HG02938 (cell line): Measurements from ENCODE around the gene ABHD3.
"Not testable (repeated sequence)": the region's sequence is repeated elsewhere in the genome, so short reads cannot be mapped to it uniquely, and the experiment has no call there.

Experiments
- ATAC-seq: cut with Tn5 transposase; IDR thresholded peaks from one replicate; pipeline ENCODE4 v1.9.1; 2021; ENCODE audit warnings: mild to moderate bottlenecking, moderate library complexity; ENCODE audit not compliant: unreplicated experiment

The ABHD3 gene, protein sequence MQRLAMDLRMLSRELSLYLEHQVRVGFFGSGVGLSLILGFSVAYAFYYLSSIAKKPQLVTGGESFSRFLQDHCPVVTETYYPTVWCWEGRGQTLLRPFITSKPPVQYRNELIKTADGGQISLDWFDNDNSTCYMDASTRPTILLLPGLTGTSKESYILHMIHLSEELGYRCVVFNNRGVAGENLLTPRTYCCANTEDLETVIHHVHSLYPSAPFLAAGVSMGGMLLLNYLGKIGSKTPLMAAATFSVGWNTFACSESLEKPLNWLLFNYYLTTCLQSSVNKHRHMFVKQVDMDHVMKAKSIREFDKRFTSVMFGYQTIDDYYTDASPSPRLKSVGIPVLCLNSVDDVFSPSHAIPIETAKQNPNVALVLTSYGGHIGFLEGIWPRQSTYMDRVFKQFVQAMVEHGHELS

DNA sequence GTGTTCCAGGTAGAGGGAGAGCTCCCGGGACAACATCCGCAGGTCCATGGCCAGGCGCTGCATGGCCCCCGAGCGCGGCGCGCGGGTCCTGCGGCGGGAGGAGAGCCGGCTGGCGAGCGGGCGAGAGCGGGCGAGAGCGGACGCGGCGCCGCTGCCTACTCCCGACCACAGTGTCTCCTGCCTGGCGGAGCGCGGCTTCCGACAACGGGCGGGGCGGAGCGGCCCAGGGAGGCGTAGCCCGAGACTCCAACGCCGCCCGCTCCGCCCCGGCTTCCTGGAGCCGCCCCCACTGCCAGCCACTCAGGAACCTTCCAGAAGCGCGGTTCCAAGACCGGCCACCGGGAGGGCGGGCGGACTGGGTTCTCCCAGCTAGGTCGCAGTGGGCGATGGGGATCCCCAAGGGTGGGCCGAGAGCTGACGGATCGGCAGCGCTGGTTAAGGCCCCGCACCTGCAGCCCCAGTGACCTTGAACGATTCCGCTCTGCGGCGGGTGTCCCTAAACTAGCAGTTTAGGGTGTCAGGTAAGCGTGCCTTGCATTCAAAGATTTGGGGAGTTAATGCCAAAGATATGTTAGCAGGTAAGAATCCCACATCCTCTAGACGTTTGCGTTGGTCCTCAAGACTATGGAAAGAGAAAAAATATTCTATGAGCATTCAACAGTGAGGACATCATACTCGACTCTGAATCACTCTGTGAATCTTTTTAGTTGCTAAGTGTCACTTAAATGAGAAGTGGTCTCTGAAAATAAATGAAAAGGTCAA is at the start of gene ABHD3:
Gene ABHD3, minus strand, starts transcription at position 172 of the 762 bp plus-strand sequence. Its CDS starts 109 bp downstream, at position 63.
- ATAC-seq = peak; percentile 81

DNA sequence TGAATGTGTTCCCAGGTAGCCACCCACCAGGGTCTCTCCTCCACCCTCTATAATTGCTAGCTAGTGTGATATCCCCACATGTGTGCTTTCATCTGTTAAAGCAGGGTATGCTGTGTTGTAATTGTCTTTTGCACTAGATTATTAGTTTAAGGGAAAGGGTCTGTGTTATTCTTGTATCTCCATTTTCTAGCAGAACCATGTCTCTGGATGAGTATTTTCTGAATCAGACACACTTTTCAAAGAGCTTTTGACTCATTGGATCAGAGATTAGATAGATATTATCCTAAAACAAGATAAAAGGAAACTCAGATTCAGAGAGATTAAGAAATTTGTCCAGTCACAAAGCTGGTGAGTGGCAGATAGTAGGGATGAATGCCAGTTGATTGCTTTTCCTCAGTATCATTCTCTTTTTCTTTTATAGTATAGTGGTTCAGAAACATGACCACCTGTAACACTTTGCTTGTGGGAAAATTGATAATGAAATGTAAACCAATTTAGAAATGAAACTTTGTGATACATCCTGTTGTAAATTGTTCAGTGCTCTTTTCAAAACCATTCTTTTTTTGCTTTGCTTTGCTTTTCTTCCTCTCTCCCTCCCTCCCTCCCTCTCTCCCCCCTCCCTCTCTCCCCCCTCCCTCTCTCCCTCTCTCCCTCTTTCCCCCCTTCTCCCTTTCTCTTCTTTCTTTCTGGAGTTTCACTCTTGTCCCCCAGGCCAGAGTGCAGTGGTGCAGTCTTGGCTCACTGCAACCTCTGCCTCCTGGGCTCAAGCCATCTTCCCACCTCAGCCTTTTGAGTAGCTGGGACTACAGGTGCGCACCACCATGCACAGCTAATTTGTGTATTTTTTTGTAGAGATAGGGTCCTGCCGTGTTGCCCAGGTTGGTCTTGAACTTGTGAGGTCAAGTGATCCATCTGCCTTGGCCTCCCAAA is 43.5 kb upstream of the ABHD3 start:
- ATAC-seq = no peak

DNA sequence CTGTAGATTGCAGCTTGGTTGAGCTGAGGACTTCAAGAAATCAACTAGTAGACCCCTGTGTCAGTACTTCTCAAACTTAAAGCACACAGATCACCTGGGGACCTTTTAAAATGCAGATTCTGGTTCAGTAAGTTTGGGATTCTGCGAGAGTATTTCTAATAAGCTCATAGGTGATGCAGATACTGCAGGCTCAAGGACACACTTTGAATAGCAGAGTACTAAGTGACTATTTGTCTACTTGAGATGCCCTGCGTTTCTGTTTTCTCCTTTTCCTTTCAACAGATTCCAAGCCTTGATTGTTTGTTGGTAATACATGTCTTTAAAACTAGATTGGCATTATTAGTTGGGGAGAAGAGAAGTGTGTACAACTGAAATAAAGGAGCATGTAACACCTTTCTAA is 42.7 kb upstream of the ABHD3 start:
- no peak for ATAC-seq

DNA sequence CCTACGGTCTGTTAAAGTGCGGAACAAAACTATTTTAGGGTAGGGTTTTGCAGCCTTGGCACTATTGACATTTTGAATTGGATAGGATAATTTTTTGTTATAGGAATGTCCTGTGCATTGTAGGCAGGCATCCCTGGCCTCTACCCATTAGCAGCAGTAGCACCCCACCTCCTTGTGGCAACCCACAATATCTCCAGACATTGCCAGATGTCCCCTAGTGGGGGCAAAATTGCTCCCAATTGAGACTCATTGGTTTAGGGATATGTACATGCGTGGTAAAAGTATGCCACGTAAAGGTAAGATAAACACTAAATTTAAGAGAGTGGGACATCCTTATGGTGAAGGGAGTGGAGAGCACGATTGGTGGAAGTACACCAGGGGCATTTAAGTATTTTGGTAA is 40.7 kb upstream of the ABHD3 start:
- no peak for ATAC-seq

DNA sequence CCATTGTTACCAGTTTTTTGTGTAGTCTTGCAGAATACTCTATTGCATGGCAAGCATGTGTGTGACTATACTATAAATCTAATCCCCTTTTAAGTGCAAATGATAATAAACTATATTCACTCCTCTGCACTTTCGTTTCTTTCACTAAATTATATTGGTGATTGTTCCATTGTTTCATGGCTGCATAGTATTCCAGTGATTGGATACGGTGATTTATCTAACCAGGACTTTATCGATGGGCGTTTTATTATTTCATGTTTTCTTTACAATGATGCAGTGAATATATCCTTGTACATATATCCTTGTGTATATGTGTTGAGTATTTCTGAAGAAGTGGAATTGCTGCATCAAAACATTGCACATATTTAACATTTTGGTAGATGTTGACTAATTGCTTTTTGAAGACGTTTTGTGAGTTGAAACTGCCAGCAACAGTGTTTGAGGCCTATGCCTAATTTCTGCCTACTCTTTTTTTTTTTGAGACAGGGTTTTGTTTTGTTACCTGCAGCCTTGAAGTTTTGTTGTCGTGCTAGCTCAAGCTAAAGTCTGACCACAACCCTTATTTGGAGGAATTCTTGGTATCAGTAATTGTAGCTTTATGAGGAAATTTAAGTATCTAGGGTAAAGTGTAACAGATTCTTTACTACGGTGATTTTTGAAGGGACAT is 38.7 kb upstream of the ABHD3 start:
- ATAC-seq = no peak

DNA sequence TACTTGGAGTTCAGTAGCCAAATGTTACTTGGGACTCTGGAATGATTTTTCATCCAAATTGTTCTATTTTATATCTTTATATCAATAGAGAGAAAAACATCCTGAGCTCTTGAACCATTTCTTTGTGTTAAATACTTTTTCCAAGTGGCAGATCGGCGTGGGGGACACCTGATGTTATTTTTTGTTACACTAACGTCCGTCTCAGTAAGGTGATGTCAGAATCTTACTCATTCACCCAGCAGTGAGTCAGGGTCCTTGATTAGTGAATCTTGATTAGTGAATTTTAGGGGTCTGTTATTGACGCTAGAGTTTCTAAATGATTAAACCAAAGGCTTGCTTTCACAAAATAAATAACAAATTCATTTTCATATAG is 37.7 kb upstream of the ABHD3 start:
- ATAC-seq = no peak

DNA sequence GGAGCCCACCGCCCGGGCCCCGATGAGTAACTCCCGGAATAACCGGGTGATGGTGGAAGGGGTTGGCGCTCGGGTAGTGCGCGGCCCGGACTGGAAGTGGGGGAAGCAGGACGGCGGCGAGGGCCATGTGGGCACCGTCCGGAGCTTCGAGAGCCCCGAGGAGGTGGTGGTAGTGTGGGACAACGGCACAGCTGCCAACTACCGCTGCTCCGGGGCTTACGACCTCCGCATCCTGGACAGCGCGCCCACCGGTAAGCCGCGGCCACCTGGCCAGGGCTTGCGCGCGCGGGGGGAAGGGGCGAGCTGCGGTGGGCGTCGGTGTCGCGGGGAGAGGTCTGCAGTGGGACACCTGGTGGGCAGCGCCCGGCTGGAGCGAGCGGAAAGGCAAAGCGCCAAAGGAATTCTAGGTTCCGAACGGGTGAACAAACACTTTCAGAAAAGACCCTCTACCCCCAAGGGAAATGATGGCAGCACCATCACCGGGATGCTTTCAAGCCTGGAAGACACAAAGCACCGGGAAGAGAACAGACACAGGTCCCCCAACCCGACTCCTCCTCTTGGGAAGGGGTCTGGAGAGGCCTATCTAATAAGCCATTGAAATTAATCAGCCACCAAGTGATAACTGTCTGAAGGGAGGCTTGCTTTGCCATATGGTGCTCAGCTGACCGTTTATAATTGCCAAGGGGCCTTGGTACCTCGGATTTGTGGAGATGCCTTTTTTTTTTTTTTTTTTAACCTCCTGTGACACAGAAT is 37.2 kb upstream of the ABHD3 start:
- no peak for ATAC-seq

DNA sequence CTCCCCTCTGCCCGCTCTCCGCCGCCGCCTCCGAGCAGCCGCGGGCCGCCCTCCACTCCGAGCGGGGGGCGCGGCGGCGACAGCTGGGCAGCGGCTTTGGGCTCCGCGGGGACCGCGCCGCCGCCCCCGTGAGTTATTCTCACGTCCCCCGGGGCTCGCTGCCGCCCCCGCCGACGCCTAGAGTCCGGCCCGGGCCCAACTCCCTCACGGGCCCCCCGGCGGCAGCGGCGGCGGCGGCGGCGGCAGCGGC is 36.7 kb upstream of the ABHD3 start:
- ATAC-seq = no peak

DNA sequence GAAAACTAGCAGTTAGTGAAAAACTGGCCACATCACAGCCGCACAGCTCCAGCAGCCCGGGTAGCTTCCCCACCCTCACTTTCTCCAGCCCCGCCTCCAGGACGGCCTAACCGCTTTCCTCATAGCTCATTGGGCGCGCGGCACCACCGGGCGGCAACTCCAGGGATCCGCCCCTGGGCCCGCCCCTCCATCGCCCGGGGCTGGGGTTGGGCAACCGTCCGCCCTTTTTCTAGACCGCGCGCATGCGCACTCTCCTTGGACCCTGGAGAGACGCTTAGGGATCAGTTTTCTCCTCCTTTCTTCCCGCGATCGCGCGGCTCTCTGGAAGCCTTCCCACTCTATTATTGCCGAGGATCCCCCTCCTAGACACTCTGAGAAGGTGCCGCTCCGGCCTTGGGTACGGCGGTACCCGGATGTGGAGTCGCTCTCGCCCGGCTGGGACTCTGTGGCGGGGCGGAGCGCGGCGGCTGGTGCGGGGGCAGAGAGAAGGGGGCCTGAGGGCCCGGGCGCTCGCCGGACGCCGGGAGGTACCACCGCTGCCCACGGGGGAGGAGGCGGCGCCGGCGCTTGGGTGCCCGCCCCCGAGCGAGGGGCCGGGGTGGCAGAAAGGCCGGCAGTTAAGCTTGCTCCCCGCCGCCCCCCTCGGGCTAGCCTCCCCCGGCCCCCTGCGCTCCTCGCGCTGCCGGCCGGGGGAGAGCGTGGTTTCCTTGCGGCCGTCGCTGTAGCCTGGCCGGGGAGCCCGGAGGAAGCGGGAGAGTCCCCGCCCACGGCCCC is 36.2 kb upstream of the ABHD3 start, which contains the start of gene MIB1:
Gene MIB1, plus strand, starts transcription at position 255 of the 774 bp plus-strand sequence. CDS start 792 bp downstream, outside the sequence.
- ATAC-seq = peak; percentile 96

DNA sequence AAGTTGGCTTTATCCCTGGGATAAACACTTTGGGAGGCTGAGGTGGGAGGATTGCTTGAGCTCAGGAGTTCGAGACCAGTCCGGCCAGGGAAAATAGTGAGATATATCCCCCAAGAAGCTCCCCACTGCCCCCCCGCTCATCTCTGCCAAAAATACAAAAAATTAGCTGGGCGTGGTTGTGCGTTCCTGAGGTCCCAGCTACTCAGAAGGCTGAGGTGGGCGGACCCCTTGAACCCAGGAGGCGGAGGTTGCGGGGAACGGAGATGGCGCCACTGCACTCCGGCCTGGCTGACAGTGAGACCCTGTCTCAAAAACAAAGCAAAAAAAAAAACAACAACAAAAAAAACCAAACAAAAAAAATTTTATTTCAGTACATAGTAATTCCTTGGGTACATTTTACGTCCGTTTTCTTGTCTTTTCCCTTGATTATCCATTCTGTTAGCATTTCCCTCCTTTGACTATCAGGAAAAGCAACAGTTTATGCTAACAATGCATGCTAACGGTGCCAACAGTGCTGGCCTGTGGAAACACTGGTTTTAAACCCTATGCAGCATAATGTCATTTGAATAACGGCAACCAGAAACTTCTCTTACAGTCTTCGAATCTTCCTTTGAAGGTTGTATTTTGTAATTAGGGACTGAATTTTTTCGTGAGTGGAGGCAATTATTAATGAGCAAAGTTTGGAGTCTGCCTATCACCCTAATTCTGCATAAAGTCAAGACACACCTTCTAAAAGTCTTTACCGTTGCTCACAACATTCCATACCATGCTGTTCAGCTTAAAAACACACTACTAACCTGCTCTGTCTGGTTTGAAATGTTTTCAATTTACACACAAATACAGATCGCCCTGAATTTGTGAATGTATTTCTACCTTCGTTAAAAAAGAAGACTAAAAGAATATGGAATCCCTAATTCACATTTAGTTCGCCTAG is 35.3 kb upstream of the ABHD3 start:
- peak; percentile 30 for ATAC-seq

DNA sequence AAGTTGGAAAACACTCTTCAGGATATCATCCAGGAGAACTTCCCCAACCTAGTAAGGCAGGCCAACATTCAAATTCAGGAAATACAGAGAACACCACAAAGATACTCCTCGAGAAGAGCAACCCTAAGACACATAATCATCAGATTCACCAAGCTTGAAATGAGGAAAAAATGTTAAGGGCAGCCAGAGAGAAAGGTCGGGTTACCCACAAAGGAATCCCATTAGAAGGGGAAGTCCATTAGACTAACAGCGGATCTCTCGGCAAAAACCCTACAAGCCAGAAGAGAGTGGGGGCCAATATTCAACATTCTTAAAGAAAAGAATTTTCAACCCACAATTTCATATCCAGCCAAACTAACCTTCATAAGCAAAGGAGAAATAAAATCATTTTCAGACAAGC is 32.4 kb upstream of the ABHD3 start:
- ATAC-seq = not testable (repeated sequence)

DNA sequence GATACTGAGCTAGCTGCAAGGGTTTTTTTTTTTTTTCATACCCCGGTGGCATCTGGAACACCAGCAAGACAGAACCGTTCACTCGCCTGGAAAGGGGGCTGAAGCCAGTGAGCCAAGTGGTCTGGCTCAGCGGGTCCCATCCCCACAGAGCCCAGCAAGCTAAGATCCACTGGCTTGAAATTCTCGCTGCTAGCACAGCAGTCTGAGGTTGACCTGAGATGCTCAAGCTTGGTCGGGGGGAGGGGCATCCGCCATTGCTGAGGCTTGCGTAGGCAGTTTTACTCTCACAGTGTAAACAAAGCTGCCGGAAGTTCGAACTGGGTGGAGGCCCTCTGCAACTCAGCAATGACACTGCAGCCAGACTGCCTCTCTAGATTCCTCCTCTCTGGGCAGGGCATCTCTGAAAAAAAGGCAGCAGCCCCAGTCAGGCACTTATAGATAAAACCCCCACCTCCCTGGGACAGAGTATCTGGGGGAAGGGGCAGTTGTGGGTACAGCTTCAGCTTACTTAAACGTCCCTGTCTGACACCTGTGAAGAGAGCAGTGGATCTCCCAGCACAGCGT is 31.0 kb upstream of the ABHD3 start:
- no peak for ATAC-seq

DNA sequence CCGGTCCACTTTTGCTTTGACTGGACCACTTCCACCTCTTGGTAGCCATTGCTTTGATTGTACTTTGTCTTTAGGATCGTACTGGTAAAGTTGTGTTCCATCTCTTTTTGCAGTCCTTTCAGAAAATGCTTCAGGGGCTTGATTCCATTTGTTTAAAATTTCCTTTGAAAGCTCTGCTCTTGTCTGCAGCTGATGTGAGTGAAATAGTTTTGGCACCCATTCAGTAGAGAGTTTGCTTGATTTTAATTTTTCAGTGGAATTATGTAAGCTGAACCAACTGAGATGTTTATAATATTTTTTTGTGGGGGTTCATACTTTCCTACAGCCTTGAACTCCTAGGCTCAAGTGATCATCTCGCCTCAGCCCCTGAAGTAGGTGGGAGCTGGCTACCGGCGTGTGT is 28.4 kb upstream of the ABHD3 start:
- no peak for ATAC-seq

DNA sequence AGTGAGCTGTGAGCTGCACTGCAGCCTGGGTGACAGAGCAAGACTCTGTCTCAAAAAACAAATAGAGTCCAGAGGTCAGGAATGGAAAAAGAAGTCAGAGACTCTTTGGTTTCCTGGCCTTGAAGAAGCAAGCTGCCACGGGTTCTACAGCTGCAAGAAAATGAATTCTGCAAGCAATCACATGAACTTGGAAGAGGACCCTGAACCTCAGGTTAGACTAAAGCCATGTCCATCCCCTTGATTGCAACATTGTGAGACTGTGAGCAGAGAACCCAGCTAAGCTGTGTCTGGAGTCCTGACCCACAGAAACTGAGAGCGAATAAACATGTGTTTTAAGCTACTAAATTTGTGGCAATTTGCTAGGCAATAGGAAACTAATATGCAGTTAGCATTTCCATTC is 23.1 kb upstream of the ABHD3 start:
- ATAC-seq = no peak

DNA sequence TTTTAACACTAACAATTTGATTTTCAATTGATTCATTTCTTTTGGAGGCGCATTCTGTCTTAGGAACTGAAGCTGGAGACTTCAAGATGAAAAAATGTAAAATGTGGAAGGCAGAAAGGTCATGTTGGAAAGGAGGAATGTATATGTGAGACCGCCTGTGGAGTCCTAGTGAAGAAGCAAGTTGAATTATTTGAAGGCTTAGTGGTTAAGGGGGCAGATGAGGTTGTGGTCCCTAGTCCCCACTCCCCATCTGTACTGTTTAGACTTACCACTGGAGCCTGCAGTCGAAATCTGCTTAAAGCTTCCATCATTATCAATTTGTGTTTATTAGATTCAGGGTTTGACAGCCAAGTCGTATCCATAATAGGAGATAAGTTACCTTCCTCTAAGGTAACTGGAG is 20.6 kb upstream of the ABHD3 start:
- no peak for ATAC-seq

DNA sequence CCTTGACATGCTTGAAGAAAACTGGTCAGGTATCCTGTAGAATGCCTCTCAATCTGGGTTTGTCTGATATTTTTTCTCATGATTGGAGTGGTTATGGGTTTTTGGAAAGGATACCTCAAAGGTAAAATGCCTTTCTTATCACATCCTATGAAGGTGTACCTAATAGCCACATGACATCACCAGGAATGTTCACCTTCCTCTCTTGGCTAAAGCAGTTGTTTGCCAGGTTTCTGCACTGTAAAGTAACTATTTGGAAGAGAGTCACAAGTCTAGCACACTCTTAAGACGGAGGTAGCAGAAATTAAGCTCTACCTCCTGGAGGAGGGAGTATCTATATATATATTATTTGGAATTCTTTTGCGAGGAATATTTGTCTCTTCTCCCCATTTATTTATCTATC is 18.1 kb upstream of the ABHD3 start:
- ATAC-seq = no peak

DNA sequence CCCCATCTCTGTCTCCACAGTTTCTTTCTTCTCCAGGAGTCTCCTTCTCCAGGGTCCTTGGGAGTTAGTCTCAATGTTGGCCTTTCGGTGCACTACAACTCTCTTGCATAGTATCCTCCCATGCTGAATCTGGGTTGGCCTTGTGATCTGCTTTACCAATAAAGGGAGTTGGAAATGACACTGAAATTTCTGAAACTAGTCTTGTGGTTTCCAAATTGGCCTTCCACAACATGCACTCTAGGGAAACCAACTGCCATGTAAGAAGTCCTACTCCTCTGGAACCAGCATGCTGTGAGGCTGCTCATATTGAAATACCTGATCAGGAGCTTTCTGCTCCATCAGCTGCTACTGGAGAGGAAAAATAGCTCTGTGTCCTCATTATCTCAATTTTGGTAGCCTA is 9.9 kb upstream of the ABHD3 start:
- no peak for ATAC-seq

DNA sequence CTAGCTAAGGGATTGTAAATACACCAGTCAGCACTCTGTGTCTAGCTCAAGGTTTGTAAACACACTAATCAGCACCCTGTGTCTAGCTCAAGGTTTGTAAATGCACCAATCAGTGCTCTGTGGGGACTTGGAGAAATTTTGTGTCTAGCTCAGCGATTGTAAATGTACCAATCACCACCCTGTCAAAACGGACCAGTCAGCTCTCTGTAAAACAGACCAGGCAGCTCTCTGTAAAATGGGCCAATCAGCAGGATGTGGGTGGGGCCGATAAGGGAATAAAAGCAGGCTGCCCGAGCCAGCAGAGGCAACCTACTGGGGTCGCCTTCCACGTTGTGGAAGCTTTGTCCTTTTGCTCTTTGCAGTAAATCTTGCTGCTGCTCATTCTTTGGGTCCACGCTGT is 2.6 kb upstream of the ABHD3 start:
- ATAC-seq = not testable (repeated sequence)
